IMR-90 (cell line): ENCODE measurements around the gene OR7G3.

Experiments used
- CHD1 ChIP-seq: IDR thresholded peaks from 2 replicates; pipeline ENCODE4 v1.6.1; 2012; ENCODE audit warnings: low read depth, low read length, improper control_type of control experiment
- CTCF ChIP-seq: conservative IDR thresholded peaks from 2 replicates; pipeline ENCODE4 v1.5.1; 2012; ENCODE audit warnings: mild to moderate bottlenecking, low read depth, low read length, improper control_type of control experiment
- NFE2L2 ChIP-seq: fragments of 150-350 bp; IDR thresholded peaks from 2 replicates; pipeline ENCODE4 v1.6.1; 2016; ENCODE audit warnings: low read depth, mild to moderate bottlenecking, low read length
- POLR2A ChIP-seq: IDR thresholded peaks from 2 replicates; pipeline ENCODE4 v1.6.1; 2012; ENCODE audit warnings: mild to moderate bottlenecking, low read depth, low read length
- SMC3 ChIP-seq: fragments of 150-350 bp; IDR thresholded peaks from 2 replicates; pipeline ENCODE4 v1.6.1; 2016; ENCODE audit warnings: low read depth, mild to moderate bottlenecking, antibody characterized with exemption, low read length, moderate library complexity

- TF ChIP-seq POLR2A: no peak
- no peak for TF ChIP-seq CTCF
- no peak for TF ChIP-seq CHD1
- no peak for TF ChIP-seq SMC3
- no peak for TF ChIP-seq NFE2L2
Measured at GRCh38 chr19:9139609-9140158, 12.9 kb upstream of the OR7G3 start.
